ENCODE data around the gene SF3B2. TPM values are rescaled to one million over a fixed set of nuclear protein-coding genes. Genes with fewer than 3 reads are reported as not detected.

SF3B2 gene
- total and polyA plus RNA-seq, 2 donors (not counting 1 experiment from before 2014, with no cell fraction given): 139 to 205 TPM

- Histone ChIP-seq H3K27me3 (replicated peaks in 1 of 4; ENCODE audit: control extremely low read depth in 1 of 4, control insufficient read depth in 3 of 4, insufficient read depth in 4 of 4, low read length in 3 of 4) (no peaks in the 10 kb centered on the region), H2AFZ (ENCODE audit: insufficient read depth, low read depth, low read length, poor library complexity, severe bottlenecking) (no peak overlapping the region), H3K9me3 (ENCODE audit: control extremely low read depth in 1 of 3, control insufficient read depth in 2 of 3, insufficient read depth in 1 of 3, low read length in 2 of 3) (no peaks in the 10 kb centered on the region), H3K4me2 (replicated peaks; ENCODE audit: low read depth, low read length, poor library complexity, severe bottlenecking) (no peak overlapping the region), H4K20me1 (ENCODE audit: control insufficient read depth, insufficient read depth, low read length, poor library complexity, severe bottlenecking) (peaks cover 23% of the 10 kb centered on the region), H3K4me1 (ENCODE audit: control insufficient read depth in 2 of 2, insufficient read depth in 2 of 2, low read length in 2 of 2) (peaks cover 15 to 30% of the 10 kb centered on the region in 2 donors), H3K79me2 (ENCODE audit: control insufficient read depth, insufficient read depth, low read length) (peaks cover 39% of the 10 kb centered on the region), H3K4me3 (ENCODE audit: control extremely low read depth in 1 of 5, extremely low read depth in 1 of 5, insufficient read depth in 1 of 5, low read depth in 2 of 5, low read length in 4 of 5) (no peak overlapping the region), H3K36me3 (replicated peaks in 1 of 2; ENCODE audit: control extremely low read depth in 1 of 2, control insufficient read depth in 1 of 2, extremely low read depth in 1 of 2, insufficient read depth in 2 of 2, low read length in 1 of 2) (peaks cover 4 to 99% of the 10 kb centered on the region in 2 experiments), H3K9ac (ENCODE audit: low read length) (no peak overlapping the region), H3K27ac (ENCODE audit: low read length in 2 of 2) (peak overlapping the region in 1 of 2 donors; percentile 33)
- Mint-ChIP-seq H3K4me1 (peaks cover 44% of the 10 kb centered on the region), H3K9me3 (ENCODE audit: insufficient read depth) (no peaks in the 10 kb centered on the region), H3K27me3 (no peaks in the 10 kb centered on the region), H3K27ac (no peak overlapping the region), H3K4me3 (no peak overlapping the region)
- ATAC-seq (ENCODE audit: low read depth) (no peak), DNase-seq (no peak)
- no peak for TF ChIP-seq EZH2 (IDR thresholded peaks at IDR 0.05; ENCODE audit: borderline replicate concordance, insufficient read depth, low read depth, low read length, poor library complexity, severe bottlenecking)
- TF ChIP-seq CTCF (IDR thresholded peaks at IDR 0.05): no peak
- ChIA-PET POLR2A (no interaction called here), CTCF (interaction anchor here (1.0 to 4.8 kb wide), 4 partner anchors 17 to 71 kb away, joined by 3 to 38 read pairs (median 5); no protein-coding TSS in a partner anchor)
- 96% methylated on average over 2 of the region's 2 CpGs for WGBS (ENCODE audit: insufficient coverage)
- intact Hi-C loops (cut with micrococcal nuclease): no loop called here
Observed at GRCh38 chr11:66063900-66064299, 11.7 kb downstream of the SF3B2 start.

- peaks cover 16% of the 10 kb centered on the region for H4K20me1 ChIP-seq (ENCODE audit: control insufficient read depth, insufficient read depth, low read length, poor library complexity, severe bottlenecking)
- H3K79me2 ChIP-seq (ENCODE audit: control insufficient read depth, insufficient read depth, low read length): peaks cover 32% of the 10 kb centered on the region
- H3K4me2 ChIP-seq (replicated peaks; ENCODE audit: low read depth, low read length, poor library complexity, severe bottlenecking): no peak overlapping the region
- no peak overlapping the region for H3K4me3 Mint-ChIP-seq
- no peaks in the 10 kb centered on the region for H3K9me3 Mint-ChIP-seq (ENCODE audit: insufficient read depth)
- no peak overlapping the region for H3K27ac Mint-ChIP-seq
- POLR2A ChIA-PET: no interaction called here
- no peak overlapping the region for H2AFZ ChIP-seq (ENCODE audit: insufficient read depth, low read depth, low read length, poor library complexity, severe bottlenecking)
- H3K36me3 ChIP-seq (replicated peaks in 1 of 2; ENCODE audit: control extremely low read depth in 1 of 2, control insufficient read depth in 1 of 2, extremely low read depth in 1 of 2, insufficient read depth in 2 of 2, low read length in 1 of 2): peaks cover 4 to 92% of the 10 kb centered on the region in 2 experiments
- H3K9ac ChIP-seq (ENCODE audit: low read length): no peak overlapping the region
- H3K9me3 ChIP-seq (ENCODE audit: control extremely low read depth in 1 of 3, control insufficient read depth in 2 of 3, insufficient read depth in 1 of 3, low read length in 2 of 3): no peaks in the 10 kb centered on the region
- DNase-seq: no peak
- no peak for ATAC-seq (ENCODE audit: low read depth)
- H3K4me1 ChIP-seq (ENCODE audit: control insufficient read depth in 2 of 2, insufficient read depth in 2 of 2, low read length in 2 of 2): peaks cover 22 to 36% of the 10 kb centered on the region in 2 donors
- H3K4me1 Mint-ChIP-seq: peaks cover 50% of the 10 kb centered on the region
- H3K27me3 ChIP-seq (replicated peaks in 1 of 4; ENCODE audit: control extremely low read depth in 1 of 4, control insufficient read depth in 3 of 4, insufficient read depth in 4 of 4, low read length in 3 of 4): no peaks in the 10 kb centered on the region
- CTCF ChIA-PET: interaction anchor here (1.0 to 7.1 kb wide), 7 partner anchors 11 to 74 kb away, joined by 3 to 78 read pairs (median 6); partner anchors contain the start of gene SF3B2
- no peak for TF ChIP-seq CTCF (IDR thresholded peaks at IDR 0.05)
- no peak for TF ChIP-seq EZH2 (IDR thresholded peaks at IDR 0.05; ENCODE audit: borderline replicate concordance, insufficient read depth, low read depth, low read length, poor library complexity, severe bottlenecking)
- no peak overlapping the region for H3K4me3 ChIP-seq (ENCODE audit: control extremely low read depth in 1 of 5, extremely low read depth in 1 of 5, insufficient read depth in 1 of 5, low read depth in 2 of 5, low read length in 4 of 5)
- no CpG with 5 or more reads among the region's 1 CpG for WGBS (ENCODE audit: insufficient coverage)
- H3K27me3 Mint-ChIP-seq: no peaks in the 10 kb centered on the region
- intact Hi-C loops (cut with micrococcal nuclease): no loop called here
- no peak overlapping the region for H3K27ac ChIP-seq (ENCODE audit: low read length in 2 of 2)
Observed at GRCh38 chr11:66064571-66064970, 12.4 kb downstream of the SF3B2 start.
